Natural killer cell (primary cell): ENCODE measurements around the gene UNC119B. TPM values are rescaled to one million over a fixed set of nuclear protein-coding genes. Genes with fewer than 3 reads are reported as not detected.

Source experiments
- ATAC-seq, 3 donors: fragments of 150-1000 bp in 2 of 3; fragments of 200-7000 bp in 1 of 3; cut with Tn5 transposase; 1 replicate in 1 of 3; 2 replicates in 2 of 3; pipeline ENCODE4 v1.10.0; 2021; ENCODE audit warnings: mild to moderate bottlenecking in 2 of 3, moderate library complexity in 2 of 3
- DNase-seq, 2 donors: peaks; one replicate each; pipeline versions ENCODE4 v3.0.0 to v3.0.0-alpha.2; 2013 to 2021; ENCODE audit warnings: mixed read lengths in 1 of 2
- H3K27ac ChIP-seq: one replicate; pipeline ENCODE4 v1.5.1; 2013; ENCODE audit warnings: mild to moderate bottlenecking, low read length
- H3K27me3 ChIP-seq: one replicate; pipeline ENCODE4 v1.6.1; 2013; ENCODE audit warnings: low read length; ENCODE audit not compliant: control insufficient read depth, insufficient read depth
- H3K36me3 ChIP-seq: one replicate; pipeline ENCODE4 v1.6.1; 2013; ENCODE audit warnings: low read length; ENCODE audit not compliant: control insufficient read depth, insufficient read depth
- H3K4me1 ChIP-seq: one replicate; pipeline ENCODE4 v1.6.1; 2013; ENCODE audit warnings: low read length; ENCODE audit not compliant: control insufficient read depth, insufficient read depth
- H3K4me3 ChIP-seq: one replicate; pipeline ENCODE4 v1.5.1; 2013; ENCODE audit warnings: low read length
- H3K9me3 ChIP-seq: one replicate; pipeline ENCODE4 v1.6.1; 2013; ENCODE audit warnings: low read length; ENCODE audit not compliant: control insufficient read depth, insufficient read depth
- H3K27ac Mint-ChIP-seq, 2 donors: one replicate each; pipeline ENCODE4 v1.8.0; 2022; ENCODE audit warnings: mild to moderate bottlenecking in 2 of 2, mixed read lengths in 2 of 2, moderate library complexity in 1 of 2
- H3K27me3 Mint-ChIP-seq, 2 donors: one replicate each; pipeline ENCODE4 v1.8.0; 2022; ENCODE audit warnings: low read depth in 2 of 2, mixed read lengths in 2 of 2
- H3K36me3 Mint-ChIP-seq: one replicate; pipeline ENCODE4 v1.8.0; 2022; ENCODE audit warnings: mixed read lengths
- H3K4me1 Mint-ChIP-seq, 2 donors: one replicate each; pipeline ENCODE4 v1.8.0; 2022; ENCODE audit warnings: mixed read lengths in 2 of 2
- H3K4me3 Mint-ChIP-seq: one replicate; pipeline ENCODE4 v1.8.0; 2022; ENCODE audit warnings: mild to moderate bottlenecking, moderate library complexity, mixed read lengths
- H3K9me3 Mint-ChIP-seq, 2 donors: one replicate each; pipeline ENCODE4 v1.8.0; 2022; ENCODE audit warnings: mixed read lengths in 2 of 2
- CTCF ChIP-seq: fragments of 200-600 bp; IDR thresholded peaks from one replicate; pipeline ENCODE4 v1.8.0; 2022; ENCODE audit warnings: antibody characterized with exemption
- WGBS: methylation state at CpG from one replicate; pipeline ENCODE4 v1.1.7; 2013; ENCODE audit warnings: missing lambda C conversion rate; ENCODE audit not compliant: insufficient coverage; 5-methylcytosine and 5-hydroxymethylcytosine counted together
- intact Hi-C: fragments of 100-400 bp; cut with micrococcal nuclease; formaldehyde crosslinking; loops from one replicate; pipeline ENCODE4 v1.14.2; 2022
- total RNA-seq, 4 donors: library from RNA; stranded (reverse); fragments of 120-200 nt in 1 of 4; gene quantifications; one replicate each; pipeline versions ENCODE4 v1.2.3 to v1.2.4, GENCODE V29; 2013 to 2022

The UNC119B gene
- 10 to 100 TPM; 10.7 to 11.6 (median 11.6) TPM for total RNA-seq
- 7.9 TPM for total RNA-seq (2013)

GRCh38 chr12:120710031-120710804 lies at the start of gene UNC119B:
Gene UNC119B (plus strand): TSS chr12:120710458. CDS start chr12:120710475, 17 bp downstream.
- H3K4me1 Mint-ChIP-seq: peaks cover 25 to 27% of the 10 kb centered on the region in 2 donors
- no peaks in the 10 kb centered on the region for H3K36me3 Mint-ChIP-seq
- H3K4me3 ChIP-seq: peak within 1 kb of the TSS; percentile 56

GRCh38 chr12:120661432-120661831 lies 48.8 kb upstream of the UNC119B start:
- no peaks in the 10 kb centered on the region for H3K36me3 Mint-ChIP-seq
- H3K4me3 Mint-ChIP-seq: no peak overlapping the region
- no peak overlapping the region for H3K27ac Mint-ChIP-seq

More at GRCh38 chr12:120710031-120710804, at the start of gene UNC119B:
- peaks cover 3% of the 10 kb centered on the region for H3K36me3 ChIP-seq
- intact Hi-C loops: loop anchor here (5.0 kb wide), 1 partner anchor 353 kb away; no protein-coding TSS in a partner anchor
- no peak for TF ChIP-seq CTCF
- Mint-ChIP-seq H3K27ac (peak within 1 kb of the TSS; percentile 71 to 87), H3K9me3 (no peaks in the 10 kb centered on the region), H3K27me3 (no peaks in the 10 kb centered on the region), H3K4me3 (peak within 1 kb of the TSS; percentile 90)
- peaks cover 22% of the 10 kb centered on the region for H3K4me1 ChIP-seq
- peak; percentile 89 to 92 (median 91) for ATAC-seq
- H3K27ac ChIP-seq: peak within 1 kb of the TSS; percentile 39
- no peaks in the 10 kb centered on the region for H3K27me3 ChIP-seq
- no peaks in the 10 kb centered on the region for H3K9me3 ChIP-seq
- peak; percentile 67 to 85 for DNase-seq
- WGBS: under 1% methylated on average over 70 of the region's 76 CpGs

GRCh38 chr12:120662879-120663278 lies 47.4 kb upstream of the UNC119B start:
- Mint-ChIP-seq H3K36me3 (no peaks in the 10 kb centered on the region), H3K4me3 (no peak overlapping the region), H3K4me1 (no peaks in the 10 kb centered on the region), H3K9me3 (no peaks in the 10 kb centered on the region), H3K27ac (no peak overlapping the region), H3K27me3 (peaks cover 0 to 8% of the 10 kb centered on the region in 2 donors)
- intact Hi-C loops: no loop called here
- DNase-seq: no peak
- H3K36me3 ChIP-seq: no peaks in the 10 kb centered on the region
- H3K27me3 ChIP-seq: no peaks in the 10 kb centered on the region
- H3K9me3 ChIP-seq: no peaks in the 10 kb centered on the region
- TF ChIP-seq CTCF: no peak
- H3K4me3 ChIP-seq: no peak overlapping the region
- no peak for ATAC-seq
- WGBS: 29% methylated on average over 3 of the region's 3 CpGs
- H3K27ac ChIP-seq: no peak overlapping the region
- no peaks in the 10 kb centered on the region for H3K4me1 ChIP-seq

More at GRCh38 chr12:120661432-120661831, 48.8 kb upstream of the UNC119B start:
- WGBS: 62% methylated on average over 2 of the region's 2 CpGs
- Histone ChIP-seq H3K4me3 (no peak overlapping the region), H3K27ac (no peak overlapping the region), H3K36me3 (no peaks in the 10 kb centered on the region), H3K4me1 (no peaks in the 10 kb centered on the region), H3K27me3 (no peaks in the 10 kb centered on the region), H3K9me3 (no peaks in the 10 kb centered on the region)
- TF ChIP-seq CTCF: no peak
- intact Hi-C loops: no loop called here
- Mint-ChIP-seq H3K9me3 (no peaks in the 10 kb centered on the region), H3K27me3 (peaks cover 0 to 6% of the 10 kb centered on the region in 2 donors), H3K4me1 (no peaks in the 10 kb centered on the region)
- ATAC-seq: no peak
- DNase-seq: no peak
